Measurements from ENCODE around the gene SERINC3.

- no peak for TF ChIP-seq CTCF (IDR thresholded peaks at IDR 0.05)
- TF ChIP-seq POLR2A (IDR thresholded peaks at IDR 0.05): no peak
Observed at GRCh38 chr20:44464514-44464913, 57.4 kb downstream of the SERINC3 start.

Data from suprapubic skin (tissue), 3 donors.